WTC11 (cell line): ENCODE measurements around the gene UBASH3B. TPM values are rescaled to one million over a fixed set of nuclear protein-coding genes. Genes with fewer than 3 reads are reported as not detected.

ENCODE experiments used
- ATAC-seq: fragments of 200-7000 bp; cut with Tn5 transposase; 2 replicates; pipeline ENCODE4 v1.10.0; 2021; ENCODE audit warnings: mild to moderate bottlenecking, moderate library complexity
- CTCF ChIA-PET: fragments of 300-600 bp; sonication (Branson Sonifier 250); formaldehyde crosslinking; loops from one replicate; lab custom pipeline; 2021; ENCODE audit warnings: antibody characterized with exemption; lab: Charles Lee
- POLR2A ChIA-PET: fragments of 350-600 bp; sonication (Branson Sonifier 250); formaldehyde crosslinking; loops from one replicate; lab custom pipeline; 2021; ENCODE audit warnings: antibody characterized with exemption; lab: Charles Lee
- DNase-seq: peaks from one replicate; pipeline ENCODE4 v3.0.0; 2021; ENCODE audit warnings: low spot score
- H3K27ac Mint-ChIP-seq: 2 replicates; pipeline ENCODE4 v1.8.0; 2021; ENCODE audit warnings: mixed read lengths
- H3K27me3 Mint-ChIP-seq: 2 replicates; pipeline ENCODE4 v1.8.0; 2021; ENCODE audit warnings: low read depth, mild to moderate bottlenecking, moderate library complexity, mixed read lengths
- H3K36me3 Mint-ChIP-seq: 2 replicates; pipeline ENCODE4 v1.8.0; 2021; ENCODE audit warnings: mixed read lengths
- H3K4me1 Mint-ChIP-seq: 2 replicates; pipeline ENCODE4 v1.8.0; 2022; ENCODE audit warnings: mixed read lengths
- H3K4me3 Mint-ChIP-seq: 2 replicates; pipeline ENCODE4 v1.8.0; 2021; ENCODE audit warnings: mild to moderate bottlenecking, moderate library complexity, mixed read lengths
- H3K9me3 Mint-ChIP-seq: 2 replicates; pipeline ENCODE4 v1.8.0; 2021; ENCODE audit warnings: mixed read lengths
- CTCF ChIP-seq: fragments of 200-600 bp; IDR thresholded peaks from 2 replicates; pipeline ENCODE4 v1.8.0; 2022; ENCODE audit warnings: antibody characterized with exemption
- GRHL2 ChIP-seq: fragments of 250-450 bp; sonication (Bioruptor Pico); IDR thresholded peaks from 2 replicates; pipeline ENCODE4 v1.8.0; 2022; ENCODE audit warnings: mild to moderate bottlenecking, moderate library complexity; ENCODE audit not compliant: insufficient replicate concordance, severe bottlenecking
- HMGA2 ChIP-seq: fragments of 250-450 bp; sonication (Bioruptor Pico); IDR thresholded peaks from 2 replicates; pipeline ENCODE4 v1.4.0; 2021; ENCODE audit warnings: mild to moderate bottlenecking, moderate library complexity
- JAZF1 ChIP-seq: fragments of 250-450 bp; sonication (Bioruptor Pico); IDR thresholded peaks from 2 replicates; pipeline ENCODE4 v1.9.0; 2021; ENCODE audit warnings: moderate library complexity, mild to moderate bottlenecking, inconsistent platforms
- MAX ChIP-seq: sonication (generic); formaldehyde crosslinking; IDR thresholded peaks from 2 replicates; pipeline ENCODE4 v1.8.0; 2022; ENCODE audit warnings: mild to moderate bottlenecking, missing genetic modification reagents
- MYBL2 ChIP-seq: sonication (generic); formaldehyde crosslinking; IDR thresholded peaks from 2 replicates; pipeline ENCODE4 v1.8.1; 2023; ENCODE audit warnings: mild to moderate bottlenecking, moderate library complexity, missing genetic modification reagents
- PRDM15 ChIP-seq: sonication (generic); formaldehyde crosslinking; IDR thresholded peaks from 2 replicates; pipeline ENCODE4 v1.8.0; 2022; ENCODE audit warnings: missing genetic modification reagents
- SMAD4 ChIP-seq: sonication (generic); formaldehyde crosslinking; IDR thresholded peaks from 2 replicates; pipeline ENCODE4 v1.8.0; 2022; ENCODE audit warnings: mild to moderate bottlenecking, missing genetic modification reagents
- SOX15 ChIP-seq: fragments of 250-450 bp; sonication (Bioruptor Pico); IDR thresholded peaks from 2 replicates; pipeline ENCODE4 v1.9.0; 2021; ENCODE audit warnings: mild to moderate bottlenecking
- TEAD4 ChIP-seq: sonication (generic); formaldehyde crosslinking; IDR thresholded peaks from 2 replicates; pipeline ENCODE4 v1.8.0; 2022; ENCODE audit warnings: mild to moderate bottlenecking, missing genetic modification reagents
- ZNF121 ChIP-seq: sonication (generic); formaldehyde crosslinking; IDR thresholded peaks from 2 replicates; pipeline ENCODE4 v1.8.0; 2023; ENCODE audit warnings: missing genetic modification reagents
- ZNF138 ChIP-seq: sonication (generic); formaldehyde crosslinking; conservative IDR thresholded peaks from 2 replicates; pipeline ENCODE4 v1.8.1; 2022; ENCODE audit warnings: mild to moderate bottlenecking, moderate library complexity, missing genetic modification reagents
- ZNF219 ChIP-seq: sonication (generic); formaldehyde crosslinking; IDR thresholded peaks from 2 replicates; pipeline ENCODE4 v1.8.0; 2023; ENCODE audit warnings: missing genetic modification reagents, mild to moderate bottlenecking, borderline replicate concordance
- ZNF416 ChIP-seq: fragments of 250-450 bp; sonication (Bioruptor Pico); IDR thresholded peaks from 2 replicates; pipeline ENCODE4 v1.9.0; 2021; ENCODE audit warnings: mild to moderate bottlenecking, inconsistent platforms
- ZNF671 ChIP-seq: fragments of 250-450 bp; sonication (Bioruptor Pico); IDR thresholded peaks from 2 replicates; pipeline ENCODE4 v1.8.0; 2021; ENCODE audit warnings: mild to moderate bottlenecking
- total RNA-seq: library from RNA; stranded (reverse); gene quantifications from 3 replicates; pipeline ENCODE4 v1.2.3, GENCODE V29; 2021
- TF ChIP-seq, protein P1 (sequence below): sonication (generic); formaldehyde crosslinking; conservative IDR thresholded peaks from 2 replicates; pipeline ENCODE4 v1.8.1; 2022; ENCODE audit warnings: mild to moderate bottlenecking, missing genetic modification reagents
- TF ChIP-seq, protein P2 (sequence below): sonication (generic); formaldehyde crosslinking; IDR thresholded peaks from 2 replicates; pipeline ENCODE4 v1.8.1; 2022; ENCODE audit warnings: mild to moderate bottlenecking, moderate library complexity, missing genetic modification reagents
- TF ChIP-seq, protein P3 (sequence below): sonication (generic); formaldehyde crosslinking; IDR thresholded peaks from 2 replicates; pipeline ENCODE4 v1.8.1; 2023; ENCODE audit warnings: mild to moderate bottlenecking, missing genetic modification reagents

UBASH3B gene
- total RNA-seq, 1 experiment from 2014 or later: 21.1 TPM

- no peak for ATAC-seq
Observed at GRCh38 chr11:122853261-122853660, 197.7 kb downstream of the UBASH3B start.

GRCh38 chr11:122853971-122854446 is 198.5 kb downstream of the UBASH3B start:
- peaks cover 34% of the 10 kb centered on the region for H3K4me1 Mint-ChIP-seq
- H3K9me3 Mint-ChIP-seq: no peaks in the 10 kb centered on the region
- H3K27ac Mint-ChIP-seq: no peak overlapping the region
- no peak overlapping the region for H3K4me3 Mint-ChIP-seq
- ATAC-seq (peak; percentile 86), DNase-seq (peak; percentile 39)
- POLR2A ChIA-PET: no interaction called here
- H3K27me3 Mint-ChIP-seq: no peaks in the 10 kb centered on the region
- CTCF ChIA-PET: interaction anchor here (0.6 to 8.1 kb wide), 38 partner anchors 10 to 280 kb away, joined by 3 to 77 read pairs (median 5); partner anchors contain the start of genes CRTAM and UBASH3B
- TF ChIP-seq ZNF121 (CRISPR knock-in tag): no peak
- no peak for TF ChIP-seq MYBL2 (CRISPR knock-in tag)
- TF ChIP-seq ZNF138 (CRISPR knock-in tag): no peak
- no peak for TF ChIP-seq PRDM15
- TF ChIP-seq ZNF219 (CRISPR knock-in tag): no peak
- TF ChIP-seq, protein P1, sequence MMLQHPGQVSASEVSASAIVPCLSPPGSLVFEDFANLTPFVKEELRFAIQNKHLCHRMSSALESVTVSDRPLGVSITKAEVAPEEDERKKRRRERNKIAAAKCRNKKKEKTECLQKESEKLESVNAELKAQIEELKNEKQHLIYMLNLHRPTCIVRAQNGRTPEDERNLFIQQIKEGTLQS (CRISPR knock-in tag): no peak
- 0 out of 2 replicates have a peak, but pooled peaks have one; percentile 13 for TF ChIP-seq MAX (CRISPR knock-in tag)
- no peak for TF ChIP-seq ZNF416 (CRISPR knock-in tag)
- peak; percentile 59; the same call in 1 of the 2 replicates for TF ChIP-seq CTCF
- no peak for TF ChIP-seq TEAD4 (CRISPR knock-in tag)
- no peak for TF ChIP-seq SMAD4
- H3K36me3 Mint-ChIP-seq: no peaks in the 10 kb centered on the region

More at GRCh38 chr11:122853261-122853660, 197.7 kb downstream of the UBASH3B start:
- Mint-ChIP-seq H3K4me1 (peaks cover 34% of the 10 kb centered on the region), H3K4me3 (no peak overlapping the region), H3K27ac (0 out of 2 replicates have a peak overlapping the region, but pooled peaks have one; percentile 50), H3K36me3 (no peaks in the 10 kb centered on the region), H3K9me3 (no peaks in the 10 kb centered on the region), H3K27me3 (no peaks in the 10 kb centered on the region)
- ChIA-PET POLR2A (interaction anchor here (0.7 kb wide), 1 partner anchor 45 kb away, joined by 3 read pairs; no protein-coding TSS in a partner anchor), CTCF (interaction anchor here (0.7 to 8.1 kb wide), 31 partner anchors 11 to 279 kb away, joined by 3 to 77 read pairs (median 5); partner anchors contain the start of gene UBASH3B)
- DNase-seq: no peak
- TF ChIP-seq, protein P2, sequence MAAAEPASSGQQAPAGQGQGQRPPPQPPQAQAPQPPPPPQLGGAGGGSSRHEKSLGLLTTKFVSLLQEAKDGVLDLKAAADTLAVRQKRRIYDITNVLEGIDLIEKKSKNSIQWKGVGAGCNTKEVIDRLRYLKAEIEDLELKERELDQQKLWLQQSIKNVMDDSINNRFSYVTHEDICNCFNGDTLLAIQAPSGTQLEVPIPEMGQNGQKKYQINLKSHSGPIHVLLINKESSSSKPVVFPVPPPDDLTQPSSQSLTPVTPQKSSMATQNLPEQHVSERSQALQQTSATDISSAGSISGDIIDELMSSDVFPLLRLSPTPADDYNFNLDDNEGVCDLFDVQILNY (CRISPR knock-in tag): no peak
- TF ChIP-seq MYBL2 (CRISPR knock-in tag): no peak
- TF ChIP-seq GRHL2 (CRISPR knock-in tag): no peak
- no peak for TF ChIP-seq HMGA2 (CRISPR knock-in tag)
- no peak for TF ChIP-seq SOX15 (CRISPR knock-in tag)
- no peak for TF ChIP-seq ZNF671 (CRISPR knock-in tag)
- TF ChIP-seq, protein P3, sequence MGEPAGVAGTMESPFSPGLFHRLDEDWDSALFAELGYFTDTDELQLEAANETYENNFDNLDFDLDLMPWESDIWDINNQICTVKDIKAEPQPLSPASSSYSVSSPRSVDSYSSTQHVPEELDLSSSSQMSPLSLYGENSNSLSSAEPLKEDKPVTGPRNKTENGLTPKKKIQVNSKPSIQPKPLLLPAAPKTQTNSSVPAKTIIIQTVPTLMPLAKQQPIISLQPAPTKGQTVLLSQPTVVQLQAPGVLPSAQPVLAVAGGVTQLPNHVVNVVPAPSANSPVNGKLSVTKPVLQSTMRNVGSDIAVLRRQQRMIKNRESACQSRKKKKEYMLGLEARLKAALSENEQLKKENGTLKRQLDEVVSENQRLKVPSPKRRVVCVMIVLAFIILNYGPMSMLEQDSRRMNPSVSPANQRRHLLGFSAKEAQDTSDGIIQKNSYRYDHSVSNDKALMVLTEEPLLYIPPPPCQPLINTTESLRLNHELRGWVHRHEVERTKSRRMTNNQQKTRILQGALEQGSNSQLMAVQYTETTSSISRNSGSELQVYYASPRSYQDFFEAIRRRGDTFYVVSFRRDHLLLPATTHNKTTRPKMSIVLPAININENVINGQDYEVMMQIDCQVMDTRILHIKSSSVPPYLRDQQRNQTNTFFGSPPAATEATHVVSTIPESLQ: no peak
- TF ChIP-seq JAZF1 (CRISPR knock-in tag): no peak
